Chondrocyte (in vitro differentiated cells): ENCODE measurements around the gene THAP9. TPM values are rescaled to one million over a fixed set of nuclear protein-coding genes. Genes with fewer than 3 reads are reported as not detected.
"Not testable (repeated sequence)": the region's sequence is repeated elsewhere in the genome, so short reads cannot be mapped to it uniquely, and the experiment has no call there.

Source experiments
- DNase-seq: peaks from one replicate; pipeline ENCODE4 v3.0.0; 2021; ENCODE audit warnings: mixed read lengths, low spot score
- H3K27ac Mint-ChIP-seq: one replicate; pipeline ENCODE4 v1.8.0; 2021; ENCODE audit warnings: mild to moderate bottlenecking, moderate library complexity, mixed read lengths; ENCODE audit not compliant: unreplicated experiment
- H3K27me3 Mint-ChIP-seq: 2 replicates; pipeline ENCODE4 v1.8.0; 2021; ENCODE audit warnings: low read depth, mixed read lengths
- H3K36me3 Mint-ChIP-seq: 2 replicates; pipeline ENCODE4 v1.8.0; 2021; ENCODE audit warnings: low read depth, mixed read lengths
- H3K4me1 Mint-ChIP-seq: 2 replicates; pipeline ENCODE4 v1.8.0; 2021; ENCODE audit warnings: low read depth, mild to moderate bottlenecking, mixed read lengths
- H3K4me3 Mint-ChIP-seq: one replicate; pipeline ENCODE4 v1.8.0; 2021; ENCODE audit warnings: mild to moderate bottlenecking, moderate library complexity, mixed read lengths; ENCODE audit not compliant: unreplicated experiment
- H3K9me3 Mint-ChIP-seq: 2 replicates; pipeline ENCODE4 v1.8.0; 2021; ENCODE audit warnings: low read depth, mixed read lengths
- CTCF ChIP-seq: fragments of 200-600 bp; sonication (generic); IDR thresholded peaks from 2 replicates; pipeline ENCODE4 v1.5.0; 2021; ENCODE audit warnings: antibody characterized with exemption, mild to moderate bottlenecking, moderate library complexity
- total RNA-seq: library from RNA; stranded (reverse); gene quantifications from 3 replicates; pipeline ENCODE4 v1.2.1, GENCODE V29; 2021

THAP9 gene
- total RNA-seq, 1 donor from 2014 or later, result 4.3 TPM

- DNase-seq, result no peak
- no peak overlapping the region for H3K4me3 Mint-ChIP-seq
Observed at GRCh38 chr4:82906469-82906868, 5.9 kb downstream of the THAP9 start.

GRCh38 chr4:82909326-82909725 lies 8.8 kb downstream of the THAP9 start:
- no peak for DNase-seq
- no peaks in the 10 kb centered on the region for H3K9me3 Mint-ChIP-seq
- peaks cover 7% of the 10 kb centered on the region for H3K36me3 Mint-ChIP-seq
- H3K27me3 Mint-ChIP-seq, result no peaks in the 10 kb centered on the region
- H3K27ac Mint-ChIP-seq, result no peak overlapping the region
- no peak for TF ChIP-seq CTCF
- peaks cover 4% of the 10 kb centered on the region for H3K4me1 Mint-ChIP-seq
- no peak overlapping the region for H3K4me3 Mint-ChIP-seq

More at GRCh38 chr4:82906469-82906868, 5.9 kb downstream of the THAP9 start:
- TF ChIP-seq CTCF, result no peak
- Mint-ChIP-seq H3K4me1 (peaks cover 8% of the 10 kb centered on the region), H3K27me3 (no peaks in the 10 kb centered on the region), H3K9me3 (no peaks in the 10 kb centered on the region), H3K36me3 (peaks cover 5% of the 10 kb centered on the region), H3K27ac (no peak overlapping the region)

GRCh38 chr4:82913305-82913704 lies 12.8 kb downstream of the THAP9 start:
- H3K36me3 Mint-ChIP-seq, result peaks cover 11% of the 10 kb centered on the region
- no peak for DNase-seq
- no peak overlapping the region for H3K27ac Mint-ChIP-seq
- no peaks in the 10 kb centered on the region for H3K9me3 Mint-ChIP-seq
- H3K4me3 Mint-ChIP-seq, result no peak overlapping the region
- no peaks in the 10 kb centered on the region for H3K4me1 Mint-ChIP-seq
- no peaks in the 10 kb centered on the region for H3K27me3 Mint-ChIP-seq
- TF ChIP-seq CTCF, result no peak

- H3K36me3 Mint-ChIP-seq, result peaks cover 12% of the 10 kb centered on the region
- H3K9me3 Mint-ChIP-seq, H3K4me1 Mint-ChIP-seq, DNase-seq, H3K27me3 Mint-ChIP-seq, H3K27ac Mint-ChIP-seq, H3K4me3 Mint-ChIP-seq: not testable (repeated sequence)
Observed at GRCh38 chr4:82913968-82914367, 13.4 kb downstream of the THAP9 start.

- DNase-seq, result no peak
- Mint-ChIP-seq H3K27me3 (no peaks in the 10 kb centered on the region), H3K36me3 (peaks cover 6% of the 10 kb centered on the region), H3K27ac (no peak overlapping the region), H3K4me3 (no peak overlapping the region), H3K9me3 (no peaks in the 10 kb centered on the region), H3K4me1 (no peaks in the 10 kb centered on the region)
- TF ChIP-seq CTCF, result no peak
Observed at GRCh38 chr4:82918091-82918490, 17.6 kb downstream of the THAP9 start.

- no peak for DNase-seq
- TF ChIP-seq CTCF, result no peak
- Mint-ChIP-seq H3K4me3 (no peak overlapping the region), H3K27me3 (no peaks in the 10 kb centered on the region), H3K9me3 (no peaks in the 10 kb centered on the region), H3K36me3 (peaks cover 5% of the 10 kb centered on the region), H3K27ac (no peak overlapping the region), H3K4me1 (no peaks in the 10 kb centered on the region)
Observed at GRCh38 chr4:82919386-82919785, 18.9 kb downstream of the THAP9 start.
